Hematopoietic multipotent progenitor cell treated with erythropoietin and hydrocortisone succinate and interleukin-3 and kit ligand, for 4 days (in vitro differentiated cells): ENCODE data around the gene SPAG7.

Experiments
- DNase-seq: peaks from one replicate; pipeline ENCODE4 v3.0.0-alpha.2; 2015

Gene SPAG7

DNA sequence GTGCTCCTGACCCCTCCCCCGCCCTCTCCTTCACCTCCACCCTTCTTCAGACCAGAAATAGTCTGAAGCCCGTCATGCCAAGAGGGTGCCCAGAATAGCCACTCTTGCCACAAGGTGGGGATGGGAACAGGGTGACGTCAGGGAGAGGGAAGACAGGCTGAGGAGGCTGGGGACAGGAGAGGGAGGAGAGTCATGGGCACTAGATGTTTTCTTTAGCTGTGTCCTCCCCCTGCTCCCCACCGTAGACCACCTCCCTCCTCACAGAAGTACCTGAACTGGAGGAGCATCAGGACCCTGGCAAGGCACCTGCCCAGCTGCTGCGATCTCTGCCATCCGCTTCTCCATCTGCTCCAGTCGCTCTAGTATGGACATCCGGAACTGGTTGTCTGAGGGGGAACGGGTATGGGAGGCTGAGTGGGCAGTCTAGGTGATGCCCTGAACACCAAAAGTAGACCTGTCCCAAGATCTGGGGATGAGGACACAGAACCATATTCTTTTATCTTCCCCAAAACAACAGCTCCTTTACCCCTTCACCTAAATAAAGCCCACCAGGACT is 6.6 kb upstream of the SPAG7 start:
- no peak for DNase-seq

DNA sequence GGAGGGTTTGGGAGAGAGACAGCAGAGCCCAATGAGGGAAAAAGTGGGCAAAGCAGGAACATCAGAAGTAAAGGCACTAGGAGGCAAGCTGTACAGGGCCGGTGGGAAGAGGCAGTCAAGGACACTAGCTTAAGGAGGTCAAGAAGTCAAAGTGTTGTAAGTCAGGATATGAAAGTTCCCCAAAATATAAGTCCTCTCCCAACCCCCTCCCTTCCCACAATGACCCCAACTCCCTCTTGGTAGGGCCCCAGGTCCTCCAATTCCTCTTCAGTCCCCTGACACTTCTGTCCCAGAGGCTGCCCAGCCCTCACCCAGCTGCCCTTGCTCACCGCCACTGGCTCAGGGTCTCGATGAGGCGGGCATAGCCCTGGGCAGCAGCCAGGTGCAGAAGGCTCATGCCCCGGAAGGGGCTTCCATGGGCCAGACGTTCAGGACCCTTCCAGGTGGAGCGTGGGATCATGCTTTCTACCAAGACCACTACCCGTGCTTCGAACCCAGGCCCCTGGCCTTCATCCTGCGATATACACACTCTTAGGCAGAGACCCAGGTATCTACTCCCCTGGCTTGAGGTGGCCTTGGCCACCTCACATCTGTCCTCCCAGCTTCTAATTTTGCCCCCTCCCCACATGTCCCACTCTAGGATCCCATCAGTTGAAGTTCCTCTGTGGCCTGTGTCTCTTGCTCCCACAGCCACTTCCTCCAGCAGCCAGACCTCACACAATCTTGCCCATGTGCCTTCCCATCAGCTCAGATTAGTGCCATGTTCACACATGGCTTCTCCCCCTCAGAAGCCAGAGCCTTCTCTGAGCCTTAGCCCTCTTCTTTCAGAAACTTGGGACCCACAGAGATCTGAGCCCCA is 5.9 kb upstream of the SPAG7 start:
- no peak for DNase-seq

DNA sequence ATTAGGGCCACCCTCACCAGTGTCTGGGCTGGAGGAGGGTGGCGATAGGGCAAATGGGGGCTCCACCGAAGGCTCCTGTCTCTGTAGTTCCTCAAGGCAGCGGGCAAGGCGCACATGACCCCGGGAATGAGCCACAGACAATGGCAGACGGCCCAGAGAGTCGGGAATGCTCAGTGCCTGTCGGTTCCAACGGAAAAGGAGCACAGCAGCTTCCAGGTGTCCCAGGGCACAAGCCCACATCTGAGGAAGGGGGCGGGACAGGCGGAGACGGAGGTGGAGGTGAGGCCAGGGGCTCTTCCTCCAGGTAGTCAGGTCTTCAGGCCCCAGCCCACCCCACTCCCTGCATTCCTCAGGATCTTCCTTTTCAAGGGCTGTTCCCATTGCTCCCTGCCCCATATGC is 5.1 kb upstream of the SPAG7 start:
- DNase-seq = no peak

DNA sequence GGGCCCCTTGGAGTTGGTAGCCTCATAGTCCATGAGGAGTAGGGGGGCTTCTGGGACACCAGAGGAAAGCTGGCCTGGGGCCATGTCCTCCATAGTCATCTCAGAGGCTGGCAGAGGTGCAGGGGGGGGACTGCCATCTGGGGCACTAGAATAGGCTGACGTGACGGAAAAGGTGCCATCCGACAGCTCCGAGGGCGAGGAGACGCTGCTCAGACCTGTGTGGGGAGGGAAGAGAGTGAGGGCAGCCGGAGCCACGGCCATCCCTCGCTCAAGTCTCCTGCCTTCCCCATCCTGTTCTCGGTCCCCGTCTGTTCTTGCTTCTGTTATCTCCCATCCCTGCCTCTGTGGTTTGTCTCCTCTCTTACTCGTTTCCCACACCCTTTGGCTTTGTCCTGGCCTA is 4.7 kb upstream of the SPAG7 start:
- no peak for DNase-seq

DNA sequence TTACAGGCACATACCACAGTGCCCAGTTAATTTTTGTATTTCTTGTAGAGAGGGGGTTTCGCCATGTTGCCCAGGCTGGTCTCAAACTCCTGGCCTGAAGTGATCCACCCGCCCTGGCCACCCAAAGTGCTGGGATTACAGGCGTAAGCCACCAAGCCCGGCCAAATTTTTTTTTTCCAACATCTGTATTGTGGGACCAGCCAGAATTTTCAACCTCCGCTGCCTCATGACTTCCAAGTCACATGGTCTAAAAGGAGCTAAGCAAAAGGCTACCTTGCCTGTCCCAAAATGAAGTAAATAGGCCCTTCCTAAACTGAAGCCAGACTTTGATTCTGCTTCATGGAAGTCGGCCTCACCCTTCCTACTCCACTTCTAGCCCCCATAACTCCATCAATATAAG is 4.2 kb upstream of the SPAG7 start:
- DNase-seq = no peak

DNA sequence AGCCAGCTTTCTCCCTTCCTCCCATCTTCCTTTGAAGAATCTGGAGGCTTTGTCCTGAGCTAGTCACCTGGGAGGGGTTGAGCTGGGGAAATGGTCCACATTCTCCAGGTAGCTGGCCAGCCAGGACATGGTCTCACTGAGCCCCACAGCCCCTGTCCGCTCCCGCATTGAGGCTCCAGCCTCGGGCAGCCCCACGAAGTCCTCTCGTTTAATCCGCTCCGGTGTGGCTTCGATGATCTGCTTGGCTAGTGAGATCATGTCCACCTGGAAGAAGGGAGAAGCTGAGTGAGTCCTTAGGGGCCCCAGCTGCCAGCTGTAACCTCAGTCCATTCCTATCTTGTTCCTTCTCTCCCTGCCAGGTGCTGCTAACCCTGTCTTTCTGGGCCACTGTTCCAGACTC is 2.7 kb upstream of the SPAG7 start:
- DNase-seq = no peak

DNA sequence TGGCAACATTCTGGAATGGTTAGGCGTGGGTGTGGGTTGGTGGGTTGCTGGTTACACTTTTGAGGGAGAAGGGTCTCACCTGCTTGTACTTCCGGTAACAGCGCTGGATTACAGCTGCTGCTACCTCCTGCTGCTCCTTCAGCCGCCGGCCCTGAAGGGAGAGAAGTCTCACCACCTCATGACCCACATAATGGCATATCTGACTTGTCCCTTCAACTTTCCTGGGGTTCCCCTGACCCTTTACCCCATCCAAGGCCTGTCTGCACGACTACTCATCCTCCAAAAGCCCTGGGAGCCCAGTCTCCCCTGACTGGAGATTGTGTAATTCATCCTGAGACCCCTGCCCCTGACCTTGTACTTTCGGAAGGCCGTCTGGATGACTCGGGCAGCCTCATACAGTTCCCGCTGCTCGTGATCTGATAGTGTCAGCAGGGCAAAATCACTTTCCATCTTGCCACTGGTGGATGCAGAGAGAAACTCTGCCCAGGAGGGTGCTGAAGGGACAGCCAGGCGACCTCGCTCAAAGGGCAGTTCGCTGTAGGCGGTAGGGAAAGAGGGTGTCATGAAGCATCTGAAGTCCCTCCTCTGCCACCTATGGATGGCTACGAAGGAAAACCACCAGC is 2.0 kb upstream of the SPAG7 start:
- no peak for DNase-seq

DNA sequence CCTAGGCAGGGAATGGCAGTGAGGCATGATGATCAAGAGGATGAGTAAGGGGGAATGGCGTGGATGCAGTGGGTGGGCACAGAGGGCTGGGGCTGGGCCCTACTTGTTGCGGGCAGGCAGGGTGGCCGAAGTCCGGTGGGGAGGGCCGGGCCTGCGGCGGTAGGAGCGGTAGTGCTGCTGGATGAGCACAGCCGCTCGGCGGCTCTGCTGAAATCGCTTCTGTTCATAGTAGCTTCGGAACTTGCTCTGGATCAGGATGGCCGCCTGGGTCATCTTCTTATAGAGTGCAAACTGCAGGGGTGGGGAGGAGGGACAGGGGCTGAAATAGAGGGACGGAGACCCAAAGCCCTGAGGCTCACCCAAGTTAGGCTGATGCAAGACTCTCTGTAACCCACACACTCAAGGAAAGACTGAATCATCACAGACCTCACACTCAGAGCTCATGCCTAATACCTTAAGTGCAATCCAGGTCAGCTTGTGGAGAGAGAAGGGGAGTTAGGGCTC is 1.5 kb upstream of the SPAG7 start:
- no peak for DNase-seq

DNA sequence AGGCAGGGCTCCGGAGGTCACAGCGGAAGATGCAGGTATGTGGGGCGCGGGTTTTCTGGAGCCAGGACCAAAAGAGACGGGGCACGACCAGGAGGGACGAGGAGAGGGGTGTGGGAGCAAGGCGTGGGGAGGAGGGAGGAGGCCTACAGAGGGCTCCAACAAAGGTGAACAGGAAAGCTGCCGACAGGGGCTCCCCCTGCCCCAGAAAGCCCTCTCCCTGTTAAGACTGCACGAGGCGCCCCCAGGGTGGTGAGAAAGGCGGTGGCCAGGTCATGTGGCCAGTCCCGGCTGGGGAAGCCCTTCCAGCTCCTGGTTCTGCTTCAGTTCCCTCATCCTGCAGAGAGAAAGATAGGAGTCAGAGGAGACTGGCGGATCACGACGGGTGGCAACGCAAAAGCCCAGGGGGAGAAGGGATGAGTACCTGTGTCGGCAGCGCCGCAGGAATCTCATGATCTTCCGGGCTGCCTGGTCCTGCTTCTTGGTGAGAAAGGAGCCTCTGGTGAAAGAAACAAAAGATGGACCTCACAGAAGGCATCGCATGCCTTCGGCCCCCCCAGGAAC is 949 bp upstream of the SPAG7 start:
- DNase-seq = no peak

DNA sequence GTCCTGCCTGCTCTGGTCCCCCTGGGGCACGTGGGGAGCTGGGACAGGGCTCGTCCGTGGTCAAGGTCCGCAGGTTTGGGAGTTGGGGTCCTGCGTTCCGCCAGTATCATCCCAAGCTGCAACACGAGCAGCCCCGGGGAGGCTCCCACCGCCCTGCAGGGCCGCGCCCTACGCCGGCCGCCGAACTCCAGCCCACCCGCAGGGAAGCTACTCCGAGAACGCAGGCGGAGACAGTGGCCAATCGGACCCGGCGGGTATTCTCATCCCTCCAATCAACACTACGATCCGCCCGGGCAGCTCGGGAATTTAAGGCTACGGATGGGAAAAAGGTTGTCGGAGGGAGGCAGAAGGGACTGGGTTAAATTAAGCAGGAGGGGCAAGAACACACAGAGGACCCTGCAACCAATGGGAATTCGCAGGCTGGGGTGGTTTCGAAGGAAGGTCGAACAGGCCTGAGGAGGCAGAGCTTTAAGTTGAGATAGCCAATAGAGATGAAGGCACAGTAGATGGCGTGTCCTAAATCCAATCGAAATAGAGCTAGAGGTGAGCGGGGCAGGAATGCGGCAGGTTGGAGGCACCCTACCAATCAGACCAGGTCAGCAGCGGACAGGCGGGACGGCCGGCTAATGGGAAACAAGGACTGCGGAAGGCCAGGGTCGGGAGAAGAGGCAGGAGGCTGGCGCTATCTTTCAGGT is 626 bp downstream of the SPAG7 start:
- DNase-seq = peak; percentile 100

DNA sequence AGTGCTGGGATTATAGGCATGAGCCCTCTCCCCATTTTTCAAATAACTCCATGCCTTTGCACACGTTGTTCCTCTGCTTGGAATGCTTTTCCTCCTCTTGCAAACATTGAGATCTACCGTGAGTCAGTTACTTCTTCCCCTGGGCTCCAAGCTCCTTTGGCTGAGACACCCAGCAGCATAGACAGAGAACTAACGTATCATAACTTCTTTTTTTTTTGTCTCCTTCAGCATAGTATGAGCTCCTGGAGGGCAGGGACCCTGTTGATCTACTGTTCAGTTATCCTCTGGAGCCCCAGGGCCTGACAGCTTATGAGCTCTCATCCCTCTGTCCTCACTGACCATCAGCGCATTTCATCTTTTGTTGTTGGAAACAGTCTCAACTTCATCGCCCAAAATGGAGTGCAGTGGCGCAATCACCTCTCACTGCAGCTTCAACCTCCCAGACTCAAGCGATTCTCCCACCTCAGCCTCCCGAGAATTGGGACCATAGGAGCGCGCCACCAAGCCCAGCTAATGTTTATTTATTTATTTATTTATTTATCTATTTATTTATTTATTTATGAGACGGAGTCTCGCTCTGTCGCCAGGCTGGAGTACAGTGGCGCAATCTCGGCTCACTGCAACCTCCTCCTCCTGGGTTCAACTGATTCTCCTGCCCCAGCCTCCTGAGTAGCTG is 2.2 kb downstream of the SPAG7 start:
- no peak for DNase-seq

DNA sequence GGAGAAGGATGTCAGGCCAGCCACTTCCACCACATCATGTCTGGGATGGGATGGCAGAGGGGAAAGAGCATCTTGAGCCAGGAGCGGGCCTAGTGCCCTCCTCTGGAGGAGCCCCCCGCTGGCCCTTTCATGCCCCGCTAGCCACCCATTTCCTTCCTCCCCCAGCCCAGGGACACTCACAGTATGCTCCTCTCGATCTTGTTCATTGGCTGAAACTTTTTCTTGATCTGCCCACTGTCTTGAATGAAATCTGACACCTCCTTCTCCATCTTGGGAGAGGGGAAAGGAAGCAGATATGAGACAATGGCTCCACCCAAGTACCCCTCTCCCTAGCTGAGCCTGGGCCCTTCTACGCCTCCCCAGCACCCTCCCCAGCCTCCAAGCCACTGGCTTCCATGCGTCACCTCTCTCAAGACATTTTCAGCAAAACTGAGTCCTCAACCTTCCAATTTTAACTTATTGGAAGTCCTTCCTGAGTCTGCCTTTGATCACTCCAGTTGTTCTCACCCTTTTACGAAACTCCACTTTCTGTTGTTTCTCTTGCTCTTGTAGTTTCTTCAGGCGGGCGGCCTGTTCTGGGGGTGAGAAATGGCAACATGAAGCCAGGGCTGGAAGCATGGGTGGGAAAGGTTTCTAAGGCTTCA is 7.2 kb downstream of the SPAG7 start:
- DNase-seq = no peak

DNA sequence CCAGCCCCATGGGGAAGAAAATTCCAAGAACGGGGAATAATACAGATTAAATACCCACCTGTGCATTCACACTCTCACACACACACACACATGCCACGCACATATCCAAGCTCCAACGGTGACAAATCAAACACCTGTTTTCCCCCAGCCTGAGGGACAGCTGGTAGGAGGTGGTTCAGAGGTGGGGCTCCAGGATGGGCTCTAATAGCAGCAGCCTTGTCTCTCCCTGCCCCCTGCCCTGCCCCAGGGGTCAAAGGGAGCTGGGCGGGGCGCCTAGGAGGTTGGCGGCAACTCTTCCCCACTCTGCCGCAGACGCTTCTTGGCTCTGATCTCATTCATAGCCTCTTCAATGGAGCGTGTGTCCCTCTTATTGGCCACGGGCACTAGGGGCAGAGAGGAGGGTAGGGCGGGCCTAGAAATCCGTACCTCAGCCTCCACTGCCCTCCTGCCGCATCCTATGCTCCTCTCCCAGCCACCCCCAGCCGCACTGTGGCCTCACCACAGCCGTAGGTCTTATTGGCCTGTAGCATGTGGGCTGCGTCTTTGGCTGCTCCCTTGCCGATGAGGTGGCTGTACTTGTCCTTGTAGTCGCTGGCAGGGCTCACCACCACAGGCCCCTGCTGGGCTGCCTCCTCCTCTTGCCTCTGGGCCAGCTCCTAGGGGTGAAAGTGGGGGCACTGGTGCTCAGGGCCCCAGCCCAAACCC is 8.2 kb downstream of the SPAG7 start:
- DNase-seq = no peak

DNA sequence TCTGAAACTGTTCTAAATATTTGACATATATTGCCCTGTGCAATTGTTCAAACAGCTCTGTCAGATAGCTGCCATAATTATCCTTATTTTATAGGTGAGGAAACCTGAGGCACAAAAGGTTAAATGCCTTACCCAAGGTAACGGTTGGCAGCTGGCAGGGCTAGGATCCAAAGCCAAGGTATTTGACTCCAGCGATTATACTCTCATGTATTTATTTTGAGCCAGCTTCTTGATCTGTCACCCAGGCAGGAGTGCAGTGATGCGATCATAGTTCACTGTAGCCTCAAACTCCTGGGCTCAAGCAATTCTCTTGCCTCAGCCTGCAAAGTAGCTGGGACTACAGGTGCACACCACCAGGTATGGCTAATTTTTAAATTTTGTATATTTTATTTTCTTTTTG is 9.5 kb downstream of the SPAG7 start:
- no peak for DNase-seq

DNA sequence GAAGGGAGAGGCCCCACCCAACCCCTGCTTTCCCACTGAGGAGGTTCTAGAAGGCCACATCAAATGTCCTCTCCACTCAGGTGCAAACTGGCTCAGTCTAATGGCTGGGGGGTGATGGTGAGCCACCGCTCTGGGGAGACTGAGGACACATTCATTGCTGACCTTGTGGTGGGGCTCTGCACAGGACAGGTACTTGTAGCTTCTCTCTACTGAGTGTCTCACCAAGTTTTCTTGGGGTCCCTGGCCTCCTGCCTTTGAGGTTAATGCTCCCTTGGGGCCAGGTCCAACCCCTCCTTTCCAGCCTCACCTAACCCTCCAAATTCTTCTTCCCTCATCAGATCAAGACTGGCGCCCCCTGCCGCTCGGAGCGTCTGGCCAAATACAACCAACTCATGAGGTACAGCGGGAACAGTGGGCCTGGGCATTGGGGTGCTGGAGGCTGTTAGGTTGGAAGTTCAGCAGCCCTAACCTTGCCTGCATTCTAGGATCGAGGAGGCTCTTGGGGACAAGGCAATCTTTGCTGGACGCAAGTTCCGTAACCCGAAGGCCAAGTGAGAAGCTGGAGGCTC is 11.0 kb downstream of the SPAG7 start:
- DNase-seq = peak; percentile 68

DNA sequence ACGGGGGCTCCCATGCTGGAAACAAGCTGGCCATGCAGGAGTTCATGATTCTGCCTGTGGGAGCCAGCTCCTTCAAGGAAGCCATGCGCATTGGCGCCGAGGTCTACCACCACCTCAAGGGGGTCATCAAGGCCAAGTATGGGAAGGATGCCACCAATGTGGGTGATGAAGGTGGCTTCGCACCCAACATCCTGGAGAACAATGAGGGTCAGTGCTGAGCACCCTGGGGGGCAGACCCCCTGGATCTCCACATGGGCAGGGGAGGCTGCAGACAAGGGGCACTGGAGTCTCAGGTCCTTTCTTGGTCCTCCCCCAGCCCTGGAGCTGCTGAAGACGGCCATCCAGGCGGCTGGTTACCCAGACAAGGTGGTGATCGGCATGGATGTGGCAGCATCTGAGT is 12.5 kb downstream of the SPAG7 start:
- DNase-seq = no peak

DNA sequence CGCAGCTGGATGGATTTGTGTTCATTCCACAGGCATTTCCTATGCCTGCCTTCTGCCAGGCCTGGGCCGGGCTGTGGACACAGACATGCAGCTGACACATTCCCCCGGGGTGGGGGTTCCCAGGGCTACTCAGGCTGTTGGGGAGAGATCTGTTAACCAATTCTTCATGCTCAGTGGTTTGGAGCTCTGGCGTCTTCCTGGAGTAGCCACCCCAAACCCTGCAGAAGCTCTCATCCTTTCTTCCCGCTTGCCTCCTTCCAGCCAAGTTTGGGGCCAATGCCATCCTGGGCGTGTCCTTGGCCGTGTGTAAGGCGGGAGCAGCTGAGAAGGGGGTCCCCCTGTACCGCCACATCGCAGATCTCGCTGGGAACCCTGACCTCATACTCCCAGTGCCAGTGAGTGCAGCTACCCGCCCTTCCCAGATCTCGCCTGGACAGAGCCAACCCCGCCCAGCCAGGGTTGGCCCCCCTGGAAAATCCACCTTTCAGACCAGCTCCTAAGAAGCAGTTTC is 14.1 kb downstream of the SPAG7 start:
- no peak for DNase-seq

DNA sequence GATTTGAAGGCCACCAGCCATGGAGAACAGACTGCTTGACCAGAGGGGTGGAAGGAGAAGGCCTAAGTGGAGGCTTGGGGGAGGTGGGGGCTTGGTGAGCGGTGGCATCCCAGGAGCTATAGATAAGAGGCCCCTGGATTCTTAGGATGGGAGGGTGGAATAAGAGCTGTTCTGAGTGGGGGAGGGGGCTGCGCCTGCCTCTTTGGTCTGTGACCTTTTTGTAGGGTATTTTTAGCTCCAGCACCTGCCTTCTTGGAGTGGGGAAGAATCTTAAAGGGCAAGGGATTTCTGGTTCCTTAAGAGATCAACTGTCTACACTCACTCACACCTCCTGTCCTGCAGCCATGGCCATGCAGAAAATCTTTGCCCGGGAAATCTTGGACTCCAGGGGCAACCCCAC is 16.1 kb downstream of the SPAG7 start:
- DNase-seq = no peak

DNA sequence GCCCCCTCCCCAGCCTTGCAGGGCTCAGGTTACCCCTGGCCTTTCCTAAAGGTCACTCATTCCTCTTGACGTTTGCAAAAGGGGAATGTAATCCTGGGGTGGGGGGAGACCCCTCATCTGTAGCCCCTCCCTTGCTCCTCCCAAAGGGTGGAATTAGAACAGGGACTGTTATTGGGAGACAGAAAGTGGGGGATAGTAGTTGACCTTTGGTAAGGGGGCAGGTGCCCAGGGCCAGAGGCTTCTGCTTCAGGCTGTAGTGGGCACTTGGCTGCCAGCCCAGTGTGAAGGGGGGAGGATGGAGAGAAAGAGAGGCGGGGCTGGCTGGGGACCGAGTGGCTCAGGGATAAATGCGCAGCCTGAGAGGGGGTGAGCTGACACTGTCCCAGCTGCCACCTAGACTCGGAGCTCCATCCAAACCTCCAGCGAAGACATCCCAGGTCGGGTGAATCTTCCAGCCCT is 16.8 kb downstream of the SPAG7 start, which contains the start of gene ENO3:
ENO3 (plus strand) TSS at position 374 of the 459 bp plus-strand sequence. CDS start 711 bp downstream, outside the sequence.
- peak; percentile 51 for DNase-seq

DNA sequence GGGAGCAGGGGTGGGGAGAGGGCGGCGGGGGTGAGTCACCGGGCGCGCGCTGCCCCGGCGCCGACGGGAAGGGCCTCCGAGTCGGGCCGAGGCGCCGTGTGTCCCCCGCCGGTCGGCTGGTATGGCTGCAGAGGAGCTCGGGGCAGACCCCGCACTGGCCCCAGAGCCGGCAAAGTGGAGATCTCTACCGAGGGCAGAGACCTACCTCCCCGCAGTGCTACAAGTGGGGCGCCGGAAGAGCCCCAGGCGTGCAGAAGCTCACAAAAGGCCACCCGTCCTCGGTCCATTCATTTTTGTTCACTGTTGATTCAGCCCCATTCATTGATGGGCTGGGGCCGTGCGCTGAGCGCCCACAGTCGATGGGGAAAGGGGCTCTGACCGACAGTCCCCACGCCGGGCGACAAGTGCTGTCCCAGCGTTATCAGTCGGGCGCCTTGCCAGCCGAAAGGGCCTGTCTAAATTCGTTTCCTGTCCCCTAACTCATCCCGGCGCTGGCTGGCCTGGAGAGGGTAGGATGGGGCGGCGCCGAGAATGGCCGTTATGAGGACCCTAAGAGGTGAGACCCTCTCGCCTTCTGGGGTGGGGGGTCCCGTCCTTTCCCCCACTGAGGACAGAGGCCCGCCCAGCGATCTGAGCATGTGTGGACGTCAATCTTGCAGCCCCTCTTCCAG is 17.4 kb downstream of the SPAG7 start:
- peak; percentile 85 for DNase-seq
